ENCODE results near the gene DBF4. TPM values are rescaled to one million over a fixed set of nuclear protein-coding genes. Genes with fewer than 3 reads are reported as not detected.

Gene DBF4
- total and polyA plus RNA-seq, 2 of the 4 experiments (the other 2 are of a cell fraction), result 6.4 to 7.2 TPM

DNA sequence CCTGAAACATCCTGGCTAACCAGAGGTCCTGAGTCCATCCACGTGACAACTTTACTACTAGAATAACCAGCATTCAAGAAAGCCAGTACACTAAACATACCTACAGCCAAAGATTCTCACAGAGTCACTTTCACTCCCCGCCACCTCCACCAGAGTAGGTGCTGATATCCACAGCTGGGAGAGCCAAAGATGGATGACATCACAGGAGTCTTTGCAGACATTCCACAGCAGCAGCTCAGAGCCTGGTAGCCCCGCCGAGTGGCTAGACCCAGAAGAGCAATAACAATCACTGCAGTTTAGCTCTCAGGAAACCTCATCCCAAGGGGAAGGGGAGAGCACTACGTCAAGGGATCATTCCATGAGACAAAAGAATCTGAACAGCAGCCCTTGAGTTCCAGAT, 44.3 kb downstream of the DBF4 start:
- H2AFZ ChIP-seq (replicated peaks; ENCODE audit: low read length, poor library complexity), result no peak overlapping the region
- BruUV-seq (replicated peaks), result no TSS peak
- DNase-seq (no peak), ATAC-seq (ENCODE audit: low read depth) (no peak)
- no peak overlapping the region for H2AK5ac ChIP-seq (ENCODE audit: low read depth, low read length)
- TF ChIP-seq CHD1 (IDR thresholded peaks at IDR 0.05; ENCODE audit: low read depth, low read length) (no peak), CEBPB (IDR thresholded peaks at IDR 0.05; ENCODE audit: low read depth, low read length) (no peak), RFX5 (IDR thresholded peaks at IDR 0.05; ENCODE audit: low read depth, low read length) (no peak), BHLHE40 (IDR thresholded peaks at IDR 0.05; ENCODE audit: low read depth, low read length) (no peak), RAD21 (IDR thresholded peaks at IDR 0.05; ENCODE audit: low read length) (no peak), SMC3 (IDR thresholded peaks at IDR 0.05; ENCODE audit: low read depth, low read length) (no peak), POLR2A (IDR thresholded peaks at IDR 0.05; ENCODE audit: low read depth, low read length) (no peak), RCOR1 (IDR thresholded peaks at IDR 0.05; ENCODE audit: insufficient replicate concordance, low read length) (no peak), MAZ (IDR thresholded peaks at IDR 0.05; ENCODE audit: borderline replicate concordance, low read depth, low read length) (no peak), MXI1 (IDR thresholded peaks at IDR 0.05; ENCODE audit: borderline replicate concordance, low read depth, low read length) (no peak), FOS (IDR thresholded peaks at IDR 0.05; ENCODE audit: low read depth, low read length) (no peak), NFE2L2 (IDR thresholded peaks at IDR 0.05; ENCODE audit: low read depth, low read length) (no peak), MAFK (IDR thresholded peaks at IDR 0.05; ENCODE audit: low read depth, low read length) (no peak)
- TF ChIP-seq, protein P1, sequence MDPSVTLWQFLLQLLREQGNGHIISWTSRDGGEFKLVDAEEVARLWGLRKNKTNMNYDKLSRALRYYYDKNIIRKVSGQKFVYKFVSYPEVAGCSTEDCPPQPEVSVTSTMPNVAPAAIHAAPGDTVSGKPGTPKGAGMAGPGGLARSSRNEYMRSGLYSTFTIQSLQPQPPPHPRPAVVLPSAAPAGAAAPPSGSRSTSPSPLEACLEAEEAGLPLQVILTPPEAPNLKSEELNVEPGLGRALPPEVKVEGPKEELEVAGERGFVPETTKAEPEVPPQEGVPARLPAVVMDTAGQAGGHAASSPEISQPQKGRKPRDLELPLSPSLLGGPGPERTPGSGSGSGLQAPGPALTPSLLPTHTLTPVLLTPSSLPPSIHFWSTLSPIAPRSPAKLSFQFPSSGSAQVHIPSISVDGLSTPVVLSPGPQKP (IDR thresholded peaks at IDR 0.05; ENCODE audit: borderline replicate concordance, low read depth, low read length), result no peak
- TF ChIP-seq, protein P2, sequence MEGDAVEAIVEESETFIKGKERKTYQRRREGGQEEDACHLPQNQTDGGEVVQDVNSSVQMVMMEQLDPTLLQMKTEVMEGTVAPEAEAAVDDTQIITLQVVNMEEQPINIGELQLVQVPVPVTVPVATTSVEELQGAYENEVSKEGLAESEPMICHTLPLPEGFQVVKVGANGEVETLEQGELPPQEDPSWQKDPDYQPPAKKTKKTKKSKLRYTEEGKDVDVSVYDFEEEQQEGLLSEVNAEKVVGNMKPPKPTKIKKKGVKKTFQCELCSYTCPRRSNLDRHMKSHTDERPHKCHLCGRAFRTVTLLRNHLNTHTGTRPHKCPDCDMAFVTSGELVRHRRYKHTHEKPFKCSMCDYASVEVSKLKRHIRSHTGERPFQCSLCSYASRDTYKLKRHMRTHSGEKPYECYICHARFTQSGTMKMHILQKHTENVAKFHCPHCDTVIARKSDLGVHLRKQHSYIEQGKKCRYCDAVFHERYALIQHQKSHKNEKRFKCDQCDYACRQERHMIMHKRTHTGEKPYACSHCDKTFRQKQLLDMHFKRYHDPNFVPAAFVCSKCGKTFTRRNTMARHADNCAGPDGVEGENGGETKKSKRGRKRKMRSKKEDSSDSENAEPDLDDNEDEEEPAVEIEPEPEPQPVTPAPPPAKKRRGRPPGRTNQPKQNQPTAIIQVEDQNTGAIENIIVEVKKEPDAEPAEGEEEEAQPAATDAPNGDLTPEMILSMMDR (conservative IDR thresholded peaks at IDR 0.05; ENCODE audit: low read depth, low read length), result no peak
- TF ChIP-seq, protein P3, sequence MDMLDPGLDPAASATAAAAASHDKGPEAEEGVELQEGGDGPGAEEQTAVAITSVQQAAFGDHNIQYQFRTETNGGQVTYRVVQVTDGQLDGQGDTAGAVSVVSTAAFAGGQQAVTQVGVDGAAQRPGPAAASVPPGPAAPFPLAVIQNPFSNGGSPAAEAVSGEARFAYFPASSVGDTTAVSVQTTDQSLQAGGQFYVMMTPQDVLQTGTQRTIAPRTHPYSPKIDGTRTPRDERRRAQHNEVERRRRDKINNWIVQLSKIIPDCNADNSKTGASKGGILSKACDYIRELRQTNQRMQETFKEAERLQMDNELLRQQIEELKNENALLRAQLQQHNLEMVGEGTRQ (IDR thresholded peaks at IDR 0.05; ENCODE audit: low read depth, low read length), result no peak
- CTCF ChIA-PET, result interaction anchor here (0.6 kb wide), 1 partner anchor 73 kb away, joined by 3 read pairs; no protein-coding TSS in a partner anchor
- no peak overlapping the region for H3K18ac ChIP-seq (ENCODE audit: low read depth, low read length)
- no peak overlapping the region for H3K4me2 ChIP-seq (ENCODE audit: low read depth, low read length)
- H4K91ac ChIP-seq (ENCODE audit: insufficient read depth, low read depth, low read length), result no peak overlapping the region
- no peak overlapping the region for H2BK15ac ChIP-seq (ENCODE audit: low read depth, low read length)
- H3K9me1 ChIP-seq (ENCODE audit: insufficient read depth, low read length), result no peaks in the 10 kb centered on the region; the same call in 1 of the 2 replicates
- H3K9me3 ChIP-seq (ENCODE audit: control insufficient read depth, insufficient read depth, low read length), result no peaks in the 10 kb centered on the region
- no peaks in the 10 kb centered on the region for H3K79me1 ChIP-seq (ENCODE audit: low read depth in 1 of 2, low read length in 2 of 2)
- H3K27me3 ChIP-seq (ENCODE audit: control insufficient read depth, insufficient read depth, low read length), result no peaks in the 10 kb centered on the region; the same call in 1 of the 2 replicates
- in situ Hi-C loops (cut with MboI; ENCODE audit: low sequenced_read_pairs), result no loop called here
- H3K56ac ChIP-seq (ENCODE audit: extremely low read depth, insufficient read depth, low read length), result no peak overlapping the region
- no peaks in the 10 kb centered on the region for H4K20me1 ChIP-seq (ENCODE audit: insufficient read depth, low read length)
- no peak overlapping the region for H3K23ac ChIP-seq (ENCODE audit: low read depth, low read length)
- intact Hi-C loops (cut with micrococcal nuclease), result no loop called here
- no peak overlapping the region for H4K5ac ChIP-seq (ENCODE audit: low read depth, low read length)
- no peak overlapping the region for H2BK5ac ChIP-seq (ENCODE audit: low read depth, low read length, poor library complexity, severe bottlenecking)
- no peak overlapping the region for H3K4ac ChIP-seq (ENCODE audit: low read depth, low read length)
- dilution Hi-C loops (cut with HindIII; ENCODE audit: low sequenced_read_pairs, unreplicated experiment), result no loop called here
- no peaks in the 10 kb centered on the region for H3K36me3 ChIP-seq (ENCODE audit: control insufficient read depth, insufficient read depth, low read length)
- WGBS, 2 experiments (ENCODE audit: extremely low coverage in 2 of 2, insufficient read length in 1 of 2), result 60% methylated on average over 2 of the region's 5 CpGs; no CpG with 5 or more reads in 1 of the 2 experiments
- H3K4me3 ChIP-seq (ENCODE audit: insufficient read depth, low read depth, low read length), result no peak overlapping the region
- no peak overlapping the region for H2BK120ac ChIP-seq (ENCODE audit: low read depth, low read length)
- no peak overlapping the region for H2AK9ac ChIP-seq (replicated peaks; ENCODE audit: low read depth, low read length, poor library complexity)
- no peaks in the 10 kb centered on the region for H3K4me1 ChIP-seq (ENCODE audit: control insufficient read depth, insufficient read depth, low read length)
- H4K8ac ChIP-seq (ENCODE audit: low read depth in 2 of 2, low read length in 2 of 2), result no peak overlapping the region
- no peak overlapping the region for H3K9ac ChIP-seq (ENCODE audit: low read depth, low read length)
- no peak overlapping the region for H3K14ac ChIP-seq (replicated peaks; ENCODE audit: low read depth, low read length)
- POLR2A ChIA-PET (ENCODE audit: unreplicated experiment), result no interaction called here
- no peak overlapping the region for H2BK20ac ChIP-seq (ENCODE audit: low read depth, low read length)
- H3K27ac ChIP-seq (ENCODE audit: insufficient read depth, low read length), result no peak overlapping the region

All from IMR-90 (cell line).